ENCODE results near the gene LYPD6.
"Not testable (repeated sequence)": the region's sequence is repeated elsewhere in the genome, so short reads cannot be mapped to it uniquely, and the experiment has no call there.

LYPD6 gene

GRCh38 chr2:149330127-149331022 is at the start of gene LYPD6:
LYPD6 (plus strand) TSS chr2:149330587; CDS start chr2:149437709, 107,122 bp downstream.
- DNase-seq: no peak

- DNase-seq: no peak
Observed at GRCh38 chr2:149281441-149281840, 48.9 kb upstream of the LYPD6 start.

GRCh38 chr2:149290662-149291061 is 39.7 kb upstream of the LYPD6 start:
- DNase-seq: no peak

GRCh38 chr2:149291881-149292280 is 38.5 kb upstream of the LYPD6 start:
- DNase-seq: no peak

GRCh38 chr2:149296031-149296430 is 34.4 kb upstream of the LYPD6 start:
- no peak for DNase-seq

- DNase-seq: no peak
Observed at GRCh38 chr2:149307014-149307413, 23.4 kb upstream of the LYPD6 start.

- DNase-seq: no peak
Observed at GRCh38 chr2:149310349-149310748, 20.0 kb upstream of the LYPD6 start.

GRCh38 chr2:149312039-149312438 is 18.3 kb upstream of the LYPD6 start:
- DNase-seq: no peak

- DNase-seq: no peak
Observed at GRCh38 chr2:149313512-149313972, 16.8 kb upstream of the LYPD6 start.

- DNase-seq: no peak
Observed at GRCh38 chr2:149314687-149315086, 15.7 kb upstream of the LYPD6 start.

- no peak for DNase-seq
Observed at GRCh38 chr2:149315461-149315860, 14.9 kb upstream of the LYPD6 start.

GRCh38 chr2:149318566-149318965 is 11.8 kb upstream of the LYPD6 start:
- DNase-seq: not testable (repeated sequence)

- DNase-seq: no peak
Observed at GRCh38 chr2:149320362-149320761, 10.0 kb upstream of the LYPD6 start.

GRCh38 chr2:149329068-149329467 is 1.3 kb upstream of the LYPD6 start:
- no peak for DNase-seq

GRCh38 chr2:149329489-149330126 is 779 bp upstream of the LYPD6 start:
- DNase-seq: no peak

- DNase-seq: no peak
Observed at GRCh38 chr2:149331023-149331400, 625 bp downstream of the LYPD6 start.

GRCh38 chr2:149332364-149332763 is 2.0 kb downstream of the LYPD6 start:
- DNase-seq: no peak

- no peak for DNase-seq
Observed at GRCh38 chr2:149333636-149334035, 3.2 kb downstream of the LYPD6 start.

- no peak for DNase-seq
Observed at GRCh38 chr2:149334156-149334555, 3.8 kb downstream of the LYPD6 start.

- DNase-seq: no peak
Observed at GRCh38 chr2:149339324-149339723, 8.9 kb downstream of the LYPD6 start.

- no peak for DNase-seq
Observed at GRCh38 chr2:149342509-149342908, 12.1 kb downstream of the LYPD6 start.

GRCh38 chr2:149344105-149344504 is 13.7 kb downstream of the LYPD6 start:
- DNase-seq: no peak

- DNase-seq: no peak
Observed at GRCh38 chr2:149346272-149346671, 15.9 kb downstream of the LYPD6 start.

GRCh38 chr2:149348291-149348690 is 17.9 kb downstream of the LYPD6 start:
- DNase-seq: no peak

Measured in CD4-positive, alpha-beta T cell treated with Interleukin-6 for 4 hours (primary cell).